Iris pigment epithelial cell (primary cell): Measurements from ENCODE around the gene FOXE3.

Experiments used
- DNase-seq: peaks from one replicate; pipeline ENCODE4 v3.0.0-alpha.2; 2011; ENCODE audit warnings: low read depth

FOXE3 gene

GRCh38 chr1:47405697-47406096, 10.4 kb upstream of the FOXE3 start:
- DNase-seq = no peak

- DNase-seq = peak; percentile 38
Measured at GRCh38 chr1:47406966-47407365, 9.1 kb upstream of the FOXE3 start.

GRCh38 chr1:47407481-47407880, 8.6 kb upstream of the FOXE3 start:
- DNase-seq = peak; percentile 71

GRCh38 chr1:47409311-47410067, 6.6 kb upstream of the FOXE3 start:
- peak; percentile 83 for DNase-seq

- DNase-seq = no peak
Measured at GRCh38 chr1:47410068-47410455, 6.0 kb upstream of the FOXE3 start.

GRCh38 chr1:47411436-47411835, 4.6 kb upstream of the FOXE3 start:
- DNase-seq = peak; percentile 49

GRCh38 chr1:47412437-47412836, 3.6 kb upstream of the FOXE3 start:
- DNase-seq = no peak

GRCh38 chr1:47416319-47417169, 459 bp downstream of the FOXE3 start:
- DNase-seq = no peak

- no peak for DNase-seq
Measured at GRCh38 chr1:47417170-47418044, 1.3 kb downstream of the FOXE3 start.

- no peak for DNase-seq
Measured at GRCh38 chr1:47418122-47418521, 2.0 kb downstream of the FOXE3 start.

- DNase-seq = no peak
Measured at GRCh38 chr1:47418681-47419325, 2.7 kb downstream of the FOXE3 start.

GRCh38 chr1:47420547-47420946, 4.5 kb downstream of the FOXE3 start:
- no peak for DNase-seq

- no peak for DNase-seq
Measured at GRCh38 chr1:47423872-47424271, 7.8 kb downstream of the FOXE3 start.

- DNase-seq = no peak
Measured at GRCh38 chr1:47424336-47424982, 8.4 kb downstream of the FOXE3 start.

- DNase-seq = peak; percentile 90
Measured at GRCh38 chr1:47431534-47431933, 15.4 kb downstream of the FOXE3 start.

- DNase-seq = peak; percentile 85
Measured at GRCh38 chr1:47432071-47433036, 16.3 kb downstream of the FOXE3 start.

GRCh38 chr1:47433037-47433421, 16.9 kb downstream of the FOXE3 start:
- no peak for DNase-seq

- no peak for DNase-seq
Measured at GRCh38 chr1:47433477-47434050, 17.5 kb downstream of the FOXE3 start.

GRCh38 chr1:47434051-47434842, 18.2 kb downstream of the FOXE3 start:
- DNase-seq = peak; percentile 77
